Measurements from ENCODE around the gene HAUS7.

The HAUS7 gene

DNA sequence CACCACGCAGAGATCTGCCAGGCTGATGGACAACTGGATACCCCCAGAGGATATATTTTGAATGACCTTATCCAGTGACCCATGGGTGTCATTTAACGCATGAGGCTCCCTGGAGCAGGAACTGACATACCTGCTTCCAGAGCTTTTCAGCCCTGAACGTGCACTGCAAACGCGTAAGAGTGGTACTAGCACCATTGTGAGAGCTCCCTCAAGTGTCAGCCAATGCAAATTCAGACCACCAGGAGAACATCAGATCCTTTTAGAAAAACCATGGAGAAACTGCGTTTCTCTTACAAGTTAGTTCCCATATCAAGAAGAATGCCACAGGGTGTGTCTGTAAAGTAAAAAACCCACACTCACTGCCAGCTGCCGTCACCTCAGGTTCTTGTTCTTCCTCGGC lies 31.8 kb downstream of the HAUS7 start:
- H3K4me3 ChIP-seq (ENCODE audit: low read length in 2 of 2): no peak overlapping the region
- H3K9ac ChIP-seq (ENCODE audit: low read length in 2 of 2): no peak overlapping the region
- H3K9me3 ChIP-seq (ENCODE audit: control insufficient read depth in 2 of 2, low read length in 2 of 2): peaks cover 0 to 7% of the 10 kb centered on the region in 2 donors
- H3K36me3 ChIP-seq (ENCODE audit: control insufficient read depth in 2 of 2, insufficient read depth in 2 of 2, low read length in 2 of 2): no peaks in the 10 kb centered on the region
- no peak overlapping the region for H3K27ac ChIP-seq (ENCODE audit: low read length)
- H3K27me3 ChIP-seq (ENCODE audit: control insufficient read depth in 1 of 2, insufficient read depth in 2 of 2, low read length in 2 of 2): peaks cover 0 to 18% of the 10 kb centered on the region in 2 donors
- no peaks in the 10 kb centered on the region for H3K4me1 ChIP-seq (ENCODE audit: control insufficient read depth, insufficient read depth, low read length)

- peaks cover 0 to 23% of the 10 kb centered on the region in 2 donors for H3K27me3 ChIP-seq (ENCODE audit: control insufficient read depth in 1 of 2, insufficient read depth in 2 of 2, low read length in 2 of 2)
- no peak overlapping the region for H3K27ac ChIP-seq (ENCODE audit: low read length)
- H3K9me3 ChIP-seq (ENCODE audit: control insufficient read depth in 2 of 2, low read length in 2 of 2): peaks cover 0 to 12% of the 10 kb centered on the region in 2 donors
- no peaks in the 10 kb centered on the region for H3K36me3 ChIP-seq (ENCODE audit: control insufficient read depth in 2 of 2, insufficient read depth in 2 of 2, low read length in 2 of 2)
- no peak overlapping the region for H3K4me3 ChIP-seq (ENCODE audit: low read length in 2 of 2)
- H3K9ac ChIP-seq (ENCODE audit: low read length in 2 of 2): no peak overlapping the region
- no peaks in the 10 kb centered on the region for H3K4me1 ChIP-seq (ENCODE audit: control insufficient read depth, insufficient read depth, low read length)
Observed at GRCh38 chrX:153435845-153436244, 34.5 kb downstream of the HAUS7 start.

GRCh38 chrX:153434801-153435200 lies 35.6 kb downstream of the HAUS7 start:
- Histone ChIP-seq H3K4me1 (ENCODE audit: control insufficient read depth, insufficient read depth, low read length) (no peaks in the 10 kb centered on the region), H3K27ac (ENCODE audit: low read length) (no peak overlapping the region), H3K9me3 (ENCODE audit: control insufficient read depth in 2 of 2, low read length in 2 of 2) (peaks cover 0 to 16% of the 10 kb centered on the region in 2 donors), H3K36me3 (ENCODE audit: control insufficient read depth in 2 of 2, insufficient read depth in 2 of 2, low read length in 2 of 2) (no peaks in the 10 kb centered on the region), H3K4me3 (ENCODE audit: low read length in 2 of 2) (no peak overlapping the region), H3K27me3 (ENCODE audit: control insufficient read depth in 1 of 2, insufficient read depth in 2 of 2, low read length in 2 of 2) (peaks cover 0 to 15% of the 10 kb centered on the region in 2 donors), H3K9ac (ENCODE audit: low read length in 2 of 2) (no peak overlapping the region)

- Histone ChIP-seq H3K9ac (ENCODE audit: low read length in 2 of 2) (no peak overlapping the region), H3K27ac (ENCODE audit: low read length) (no peak overlapping the region), H3K27me3 (ENCODE audit: control insufficient read depth in 1 of 2, insufficient read depth in 2 of 2, low read length in 2 of 2) (peaks cover 0 to 14% of the 10 kb centered on the region in 2 donors), H3K4me3 (ENCODE audit: low read length in 2 of 2) (no peak overlapping the region), H3K4me1 (ENCODE audit: control insufficient read depth, insufficient read depth, low read length) (no peaks in the 10 kb centered on the region), H3K9me3 (ENCODE audit: control insufficient read depth in 2 of 2, low read length in 2 of 2) (peaks cover 0 to 12% of the 10 kb centered on the region in 2 donors), H3K36me3 (ENCODE audit: control insufficient read depth in 2 of 2, insufficient read depth in 2 of 2, low read length in 2 of 2) (no peaks in the 10 kb centered on the region)
Observed at GRCh38 chrX:153433781-153434285, 36.5 kb downstream of the HAUS7 start.

DNA sequence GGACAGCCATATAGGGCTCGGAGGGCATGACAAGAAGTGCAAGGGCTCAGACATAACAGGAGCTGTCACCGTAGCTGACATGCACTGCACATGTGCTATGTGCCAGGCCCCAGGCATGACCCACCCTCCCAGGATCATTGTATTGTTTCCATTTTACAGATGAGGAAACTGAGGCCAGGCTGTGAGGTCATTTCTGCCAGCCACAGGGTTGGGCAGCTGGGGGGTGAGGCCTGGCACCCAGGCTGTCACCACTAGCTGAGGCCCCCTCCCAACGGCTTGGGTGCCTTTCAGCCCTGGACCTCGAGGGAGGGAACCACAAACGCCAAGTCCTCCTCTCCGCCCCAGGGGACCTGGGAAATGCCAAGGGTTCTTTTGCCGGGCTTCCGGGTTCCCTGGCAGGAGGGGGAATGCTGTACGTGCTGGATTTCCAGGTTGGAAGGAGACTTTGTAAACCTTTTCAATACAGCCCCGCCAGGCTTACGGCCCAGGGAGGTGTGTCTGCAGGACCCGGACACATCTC lies 37.2 kb downstream of the HAUS7 start:
- no peak overlapping the region for H3K27ac ChIP-seq (ENCODE audit: low read length)
- H3K4me3 ChIP-seq (ENCODE audit: low read length in 2 of 2): no peak overlapping the region
- H3K9me3 ChIP-seq (ENCODE audit: control insufficient read depth in 2 of 2, low read length in 2 of 2): peaks cover 0 to 12% of the 10 kb centered on the region in 2 donors
- peaks cover 0 to 11% of the 10 kb centered on the region in 2 donors for H3K27me3 ChIP-seq (ENCODE audit: control insufficient read depth in 1 of 2, insufficient read depth in 2 of 2, low read length in 2 of 2)
- no peaks in the 10 kb centered on the region for H3K4me1 ChIP-seq (ENCODE audit: control insufficient read depth, insufficient read depth, low read length)
- H3K36me3 ChIP-seq (ENCODE audit: control insufficient read depth in 2 of 2, insufficient read depth in 2 of 2, low read length in 2 of 2): no peaks in the 10 kb centered on the region
- H3K9ac ChIP-seq (ENCODE audit: low read length in 2 of 2): no peak overlapping the region

DNA sequence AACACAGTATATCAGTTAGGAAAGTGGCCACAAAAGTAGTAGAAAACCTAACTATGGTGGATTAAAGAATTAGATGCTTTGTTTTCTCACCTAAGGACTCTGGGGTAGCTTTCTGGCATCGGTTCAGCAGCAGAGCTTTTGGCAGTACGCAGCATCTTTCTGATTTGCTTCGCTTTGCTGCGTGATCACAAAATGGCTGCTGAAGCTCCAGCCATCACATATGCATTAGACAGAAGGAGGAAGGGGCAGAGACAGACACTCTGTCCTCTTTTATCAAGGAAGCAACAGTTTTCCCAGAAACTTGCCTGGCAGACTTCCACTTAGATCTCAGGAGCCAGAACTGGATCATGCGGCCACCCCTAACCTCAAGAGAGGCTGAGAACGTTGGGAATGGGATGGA lies 39.6 kb downstream of the HAUS7 start:
- H3K27ac ChIP-seq (ENCODE audit: low read length): no peak overlapping the region
- peaks cover 0 to 11% of the 10 kb centered on the region in 2 donors for H3K9me3 ChIP-seq (ENCODE audit: control insufficient read depth in 2 of 2, low read length in 2 of 2)
- H3K36me3 ChIP-seq (ENCODE audit: control insufficient read depth in 2 of 2, insufficient read depth in 2 of 2, low read length in 2 of 2): no peaks in the 10 kb centered on the region
- no peaks in the 10 kb centered on the region for H3K4me1 ChIP-seq (ENCODE audit: control insufficient read depth, insufficient read depth, low read length)
- H3K9ac ChIP-seq (ENCODE audit: low read length in 2 of 2): no peak overlapping the region
- no peak overlapping the region for H3K4me3 ChIP-seq (ENCODE audit: low read length in 2 of 2)
- H3K27me3 ChIP-seq (ENCODE audit: control insufficient read depth in 1 of 2, insufficient read depth in 2 of 2, low read length in 2 of 2): peaks cover 0 to 10% of the 10 kb centered on the region in 2 donors

DNA sequence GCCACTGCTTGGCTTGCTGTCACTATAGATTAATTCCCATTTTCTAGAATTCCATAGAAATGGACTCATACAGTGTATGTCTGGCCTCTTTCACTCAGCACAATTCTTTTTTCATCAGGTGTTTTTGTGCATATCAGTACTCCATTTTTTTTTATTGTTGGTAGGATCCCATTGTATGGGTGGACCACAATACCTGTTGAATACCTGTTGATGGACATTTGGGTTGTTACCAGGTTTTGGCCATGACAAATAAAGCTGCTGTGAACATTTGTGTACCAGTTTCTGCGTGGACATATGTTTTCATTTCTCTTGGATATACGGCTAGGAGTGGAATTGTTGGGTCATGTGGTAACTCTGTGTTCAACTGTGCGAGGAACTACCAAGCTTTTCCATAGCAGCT lies 44.2 kb downstream of the HAUS7 start:
- H3K27ac ChIP-seq (ENCODE audit: low read length): no peak overlapping the region
- H3K4me3 ChIP-seq (ENCODE audit: low read length in 2 of 2): no peak overlapping the region
- no peaks in the 10 kb centered on the region for H3K4me1 ChIP-seq (ENCODE audit: control insufficient read depth, insufficient read depth, low read length)
- H3K27me3 ChIP-seq (ENCODE audit: control insufficient read depth in 1 of 2, insufficient read depth in 2 of 2, low read length in 2 of 2): peaks cover 0 to 15% of the 10 kb centered on the region in 2 donors
- peaks cover 0 to 8% of the 10 kb centered on the region in 2 donors for H3K9me3 ChIP-seq (ENCODE audit: control insufficient read depth in 2 of 2, low read length in 2 of 2)
- no peaks in the 10 kb centered on the region for H3K36me3 ChIP-seq (ENCODE audit: control insufficient read depth in 2 of 2, insufficient read depth in 2 of 2, low read length in 2 of 2)
- no peak overlapping the region for H3K9ac ChIP-seq (ENCODE audit: low read length in 2 of 2)

- no peaks in the 10 kb centered on the region for H3K36me3 ChIP-seq (ENCODE audit: control insufficient read depth in 2 of 2, insufficient read depth in 2 of 2, low read length in 2 of 2)
- peaks cover 0 to 15% of the 10 kb centered on the region in 2 donors for H3K27me3 ChIP-seq (ENCODE audit: control insufficient read depth in 1 of 2, insufficient read depth in 2 of 2, low read length in 2 of 2)
- no peak overlapping the region for H3K9ac ChIP-seq (ENCODE audit: low read length in 2 of 2)
- H3K4me1 ChIP-seq (ENCODE audit: control insufficient read depth, insufficient read depth, low read length): no peaks in the 10 kb centered on the region
- no peak overlapping the region for H3K4me3 ChIP-seq (ENCODE audit: low read length in 2 of 2)
- no peaks in the 10 kb centered on the region for H3K9me3 ChIP-seq (ENCODE audit: control insufficient read depth in 2 of 2, low read length in 2 of 2)
- H3K27ac ChIP-seq (ENCODE audit: low read length): no peak overlapping the region
Observed at GRCh38 chrX:153423652-153424051, 46.7 kb downstream of the HAUS7 start.

DNA sequence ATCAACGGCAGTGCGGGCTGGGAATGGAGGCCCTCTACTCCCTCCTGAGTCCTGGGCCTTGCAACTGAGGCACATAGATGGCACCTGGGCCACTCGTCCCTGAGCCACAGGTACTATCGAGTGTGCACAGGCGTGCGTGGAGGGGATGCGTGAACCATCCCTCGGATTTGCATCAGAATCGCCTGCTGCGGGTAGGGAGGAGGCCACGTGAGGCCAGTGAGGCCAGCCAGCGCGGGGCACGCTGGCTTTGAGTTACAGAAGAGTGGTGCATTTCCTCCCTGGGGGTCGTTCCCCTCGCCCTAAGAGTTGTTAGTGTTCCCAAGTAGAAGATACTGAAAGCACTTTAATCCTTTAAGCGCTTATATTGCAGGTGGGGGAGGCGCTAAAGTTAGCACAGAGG lies 48.5 kb downstream of the HAUS7 start:
- H3K27ac ChIP-seq (ENCODE audit: low read length): no peak overlapping the region
- no peaks in the 10 kb centered on the region for H3K9me3 ChIP-seq (ENCODE audit: control insufficient read depth in 2 of 2, low read length in 2 of 2)
- no peak overlapping the region for H3K4me3 ChIP-seq (ENCODE audit: low read length in 2 of 2)
- no peaks in the 10 kb centered on the region for H3K4me1 ChIP-seq (ENCODE audit: control insufficient read depth, insufficient read depth, low read length)
- no peak overlapping the region for H3K9ac ChIP-seq (ENCODE audit: low read length in 2 of 2)
- peaks cover 0 to 14% of the 10 kb centered on the region in 2 donors for H3K27me3 ChIP-seq (ENCODE audit: control insufficient read depth in 1 of 2, insufficient read depth in 2 of 2, low read length in 2 of 2)
- no peaks in the 10 kb centered on the region for H3K36me3 ChIP-seq (ENCODE audit: control insufficient read depth in 2 of 2, insufficient read depth in 2 of 2, low read length in 2 of 2)

DNA sequence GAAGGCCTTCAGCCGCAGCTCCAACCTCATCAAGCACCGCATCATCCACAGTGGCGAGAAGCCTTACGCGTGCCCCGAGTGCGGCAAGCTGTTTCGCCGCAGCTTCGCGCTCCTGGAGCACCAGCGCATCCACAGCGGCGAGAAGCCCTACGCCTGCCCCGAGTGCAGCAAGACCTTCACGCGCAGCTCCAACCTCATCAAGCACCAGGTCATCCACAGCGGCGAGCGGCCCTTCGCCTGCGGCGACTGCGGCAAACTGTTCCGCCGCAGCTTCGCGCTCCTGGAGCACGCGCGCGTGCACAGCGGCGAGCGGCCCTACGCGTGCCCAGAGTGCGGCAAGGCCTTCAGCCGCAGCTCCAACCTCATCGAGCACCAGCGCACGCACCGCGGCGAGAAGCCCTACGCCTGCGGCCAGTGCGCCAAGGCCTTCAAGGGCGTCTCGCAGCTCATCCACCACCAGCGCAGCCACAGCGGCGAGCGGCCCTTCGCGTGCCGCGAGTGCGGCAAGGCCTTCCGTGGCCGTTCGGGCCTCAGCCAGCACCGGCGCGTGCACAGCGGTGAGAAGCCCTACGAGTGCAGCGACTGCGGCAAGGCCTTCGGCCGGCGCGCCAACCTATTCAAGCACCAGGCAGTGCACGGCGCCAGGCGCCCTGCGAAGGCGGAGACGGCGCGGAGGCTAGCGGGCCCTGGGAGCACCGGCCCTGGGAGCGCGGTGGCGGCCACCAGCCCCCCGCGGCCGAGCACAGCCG lies 49.4 kb downstream of the HAUS7 start:
- no peaks in the 10 kb centered on the region for H3K9me3 ChIP-seq (ENCODE audit: control insufficient read depth in 2 of 2, low read length in 2 of 2)
- no peak overlapping the region for H3K27ac ChIP-seq (ENCODE audit: low read length)
- no peak overlapping the region for H3K4me3 ChIP-seq (ENCODE audit: low read length in 2 of 2)
- H3K4me1 ChIP-seq (ENCODE audit: control insufficient read depth, insufficient read depth, low read length): no peaks in the 10 kb centered on the region
- H3K9ac ChIP-seq (ENCODE audit: low read length in 2 of 2): no peak overlapping the region
- H3K27me3 ChIP-seq (ENCODE audit: control insufficient read depth in 1 of 2, insufficient read depth in 2 of 2, low read length in 2 of 2): peaks cover 0 to 16% of the 10 kb centered on the region in 2 donors
- no peaks in the 10 kb centered on the region for H3K36me3 ChIP-seq (ENCODE audit: control insufficient read depth in 2 of 2, insufficient read depth in 2 of 2, low read length in 2 of 2)

- H3K9ac ChIP-seq (ENCODE audit: low read length in 2 of 2): no peak overlapping the region
- no peaks in the 10 kb centered on the region for H3K36me3 ChIP-seq (ENCODE audit: control insufficient read depth in 2 of 2, insufficient read depth in 2 of 2, low read length in 2 of 2)
- peaks cover 0 to 12% of the 10 kb centered on the region in 2 donors for H3K27me3 ChIP-seq (ENCODE audit: control insufficient read depth in 1 of 2, insufficient read depth in 2 of 2, low read length in 2 of 2)
- H3K4me1 ChIP-seq (ENCODE audit: control insufficient read depth, insufficient read depth, low read length): peaks cover 4% of the 10 kb centered on the region
- no peaks in the 10 kb centered on the region for H3K9me3 ChIP-seq (ENCODE audit: control insufficient read depth in 2 of 2, low read length in 2 of 2)
- H3K27ac ChIP-seq (ENCODE audit: low read length): no peak overlapping the region
- H3K4me3 ChIP-seq (ENCODE audit: low read length in 2 of 2): no peak overlapping the region
Observed at GRCh38 chrX:153417637-153418036, 52.7 kb downstream of the HAUS7 start.

Data from stomach smooth muscle (tissue), 2 donors.